Measurements from ENCODE around the gene KCNC4.

The KCNC4 gene

DNA sequence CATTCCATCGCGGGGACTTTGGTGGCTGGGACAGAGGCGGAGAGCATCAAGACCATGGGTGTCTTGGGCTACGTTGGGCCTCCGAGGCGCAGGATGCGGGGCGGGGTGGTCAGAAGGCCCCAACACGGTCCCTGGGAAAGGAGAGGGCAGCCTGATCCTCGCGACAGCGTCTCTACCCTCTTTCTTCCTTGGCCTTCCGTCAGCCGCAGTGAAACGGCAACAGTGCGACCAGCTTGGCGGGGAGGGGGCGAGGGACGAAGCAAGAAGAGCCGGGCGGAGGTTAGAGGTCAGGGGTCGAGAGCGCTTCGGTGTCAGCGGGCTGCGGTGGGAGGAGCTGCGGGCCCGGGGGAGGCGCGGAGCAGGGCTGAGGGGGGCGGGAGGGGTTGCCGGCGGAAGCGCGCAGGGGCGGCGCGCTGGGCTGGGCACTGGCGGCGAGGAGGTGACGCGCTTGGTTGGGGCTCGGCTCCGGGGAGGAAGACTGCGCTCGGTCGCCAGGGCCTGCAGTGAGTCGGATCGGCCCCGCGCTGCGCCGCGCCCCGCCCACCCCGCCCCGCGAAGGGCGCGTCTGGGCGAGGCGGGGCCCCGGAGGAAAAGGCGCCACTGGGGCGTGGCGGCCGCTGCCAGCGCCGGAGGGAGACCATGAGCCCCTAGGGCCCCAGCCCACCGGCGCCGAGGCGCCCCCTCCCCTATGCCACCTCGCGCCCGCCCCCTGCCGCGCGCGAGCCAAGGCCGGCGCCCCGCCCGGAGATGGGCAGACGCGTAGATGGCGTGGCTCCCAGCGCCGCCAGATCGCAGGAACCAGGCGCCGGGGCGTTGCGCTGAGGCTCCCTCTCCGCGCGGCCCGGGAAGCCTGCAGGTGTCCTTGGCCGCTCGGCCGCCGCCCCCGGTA lies at the start of gene KCNC4:
Gene KCNC4, plus strand, starts transcription at position 600 of the 889 bp plus-strand sequence. CDS start 1,186 bp downstream, outside the sequence.
- peak; percentile 90 for DNase-seq (ENCODE audit: low read depth)

DNA sequence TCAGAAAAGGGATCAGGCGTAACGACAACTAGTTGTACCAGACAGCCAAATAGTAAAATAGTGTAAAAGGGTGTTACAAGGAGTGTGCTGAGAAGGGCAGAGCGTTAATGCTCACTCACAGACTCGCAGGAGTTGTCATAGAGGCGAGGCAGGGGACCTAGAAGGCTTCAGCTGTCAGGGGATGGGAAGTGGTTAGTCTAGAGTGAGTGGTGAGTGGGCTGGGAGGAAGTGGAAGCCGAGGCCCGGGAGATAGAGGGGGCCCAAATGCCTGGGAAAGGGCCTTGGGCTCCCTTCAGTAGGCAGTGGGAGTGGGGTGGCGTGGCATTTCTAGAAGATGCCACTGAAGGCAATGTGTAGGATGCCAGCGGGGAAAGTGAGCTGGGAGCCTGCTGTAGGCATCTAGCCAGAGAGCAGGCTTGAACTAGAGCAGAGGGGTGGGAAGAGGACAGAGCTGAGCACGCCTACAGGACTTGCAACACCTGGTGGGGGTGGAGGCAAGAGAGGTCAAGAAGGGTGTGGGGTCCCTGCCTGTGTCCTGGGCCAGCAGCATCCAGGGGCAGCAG lies 49.5 kb upstream of the KCNC4 start:
- no peak for DNase-seq (ENCODE audit: low read depth)

DNA sequence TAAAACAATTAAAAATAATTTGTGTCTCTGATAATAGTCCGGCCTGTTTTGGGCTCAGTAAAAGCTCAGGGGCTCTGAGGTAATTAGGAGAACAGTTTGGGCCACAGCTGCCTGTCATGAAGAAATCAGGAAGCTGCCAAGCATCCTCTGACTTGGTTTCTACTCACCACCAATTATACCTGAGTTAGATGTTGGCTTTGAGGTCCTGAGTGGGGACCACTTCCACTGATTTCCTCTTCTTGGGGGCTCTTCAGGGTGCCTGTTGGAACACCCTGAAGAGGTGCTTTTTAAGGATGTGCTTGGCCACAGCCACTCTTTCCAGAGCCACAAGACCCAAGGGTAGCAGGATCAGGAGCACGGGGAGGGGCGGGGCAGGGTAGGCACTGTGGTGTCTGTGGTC lies 48.9 kb upstream of the KCNC4 start:
- DNase-seq (ENCODE audit: low read depth), result no peak

DNA sequence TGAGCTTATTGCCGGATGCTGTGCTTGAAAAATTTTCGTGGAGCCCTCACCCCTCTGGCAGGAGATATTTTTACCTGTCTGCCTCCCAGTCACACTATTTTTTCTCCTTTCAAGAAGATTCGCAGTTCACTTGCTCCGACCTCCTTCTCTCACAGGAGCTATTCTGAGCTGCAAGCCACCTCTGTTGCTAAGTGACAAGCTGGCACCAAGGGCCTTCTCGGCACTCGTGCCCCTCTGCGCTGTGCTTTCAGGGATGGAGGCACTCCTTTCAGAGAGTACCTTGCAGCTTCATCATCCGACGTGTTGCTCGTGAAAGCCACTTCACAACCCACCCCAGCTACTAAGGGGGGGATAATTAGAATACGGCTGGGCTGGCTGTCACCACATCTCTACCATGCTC lies 48.3 kb upstream of the KCNC4 start:
- no peak for DNase-seq (ENCODE audit: low read depth)

DNA sequence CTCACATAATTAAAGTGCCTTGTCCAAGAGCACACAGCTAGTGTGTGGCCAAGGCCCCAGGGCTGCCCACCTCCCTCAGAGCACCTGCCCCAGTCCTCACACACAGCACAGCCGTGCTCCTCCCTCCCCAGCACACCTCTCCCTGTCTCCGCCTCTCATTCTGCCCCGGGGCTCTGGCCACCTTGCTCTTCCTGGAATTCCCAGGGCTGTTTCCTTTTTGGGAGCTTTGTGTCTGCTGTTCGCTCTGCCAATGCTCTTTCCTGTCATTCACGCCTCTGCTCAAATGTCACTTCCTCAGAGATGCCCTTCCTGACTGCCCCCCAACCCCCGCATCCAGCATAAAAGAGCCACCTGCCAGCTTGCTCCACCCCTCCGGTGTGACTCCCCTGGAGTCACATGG lies 46.5 kb upstream of the KCNC4 start:
- no peak for DNase-seq (ENCODE audit: low read depth)

DNA sequence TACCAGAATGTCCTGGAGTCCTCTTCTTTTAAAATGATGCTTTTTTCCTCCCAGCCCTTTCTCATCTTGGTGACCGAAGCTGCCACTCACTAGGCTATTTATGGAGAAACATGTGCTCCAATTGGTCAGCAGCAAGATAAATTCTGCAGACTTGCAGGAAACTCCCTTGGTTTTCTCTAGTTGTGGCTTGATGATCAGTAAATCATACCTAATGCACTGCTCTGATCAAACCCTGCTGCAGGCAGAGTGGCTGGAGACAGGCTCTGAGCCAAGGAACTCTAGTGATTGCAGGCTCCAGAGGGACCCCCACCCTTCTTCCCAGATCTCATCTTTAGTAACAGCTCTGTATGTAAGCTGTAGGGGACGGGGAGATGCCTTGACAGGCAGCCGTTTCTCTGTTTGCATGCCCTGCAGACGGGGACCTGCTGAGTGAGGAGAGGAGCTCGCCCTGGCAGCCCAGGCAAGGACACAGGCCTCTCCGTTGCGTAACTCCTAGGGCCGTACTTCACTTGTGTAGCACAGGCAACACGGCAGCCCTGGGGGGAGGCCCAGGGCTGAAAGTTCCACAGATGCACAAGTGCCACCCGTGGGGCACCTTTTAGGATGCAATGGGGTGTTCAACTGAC lies 45.3 kb upstream of the KCNC4 start:
- DNase-seq (ENCODE audit: low read depth), result no peak

DNA sequence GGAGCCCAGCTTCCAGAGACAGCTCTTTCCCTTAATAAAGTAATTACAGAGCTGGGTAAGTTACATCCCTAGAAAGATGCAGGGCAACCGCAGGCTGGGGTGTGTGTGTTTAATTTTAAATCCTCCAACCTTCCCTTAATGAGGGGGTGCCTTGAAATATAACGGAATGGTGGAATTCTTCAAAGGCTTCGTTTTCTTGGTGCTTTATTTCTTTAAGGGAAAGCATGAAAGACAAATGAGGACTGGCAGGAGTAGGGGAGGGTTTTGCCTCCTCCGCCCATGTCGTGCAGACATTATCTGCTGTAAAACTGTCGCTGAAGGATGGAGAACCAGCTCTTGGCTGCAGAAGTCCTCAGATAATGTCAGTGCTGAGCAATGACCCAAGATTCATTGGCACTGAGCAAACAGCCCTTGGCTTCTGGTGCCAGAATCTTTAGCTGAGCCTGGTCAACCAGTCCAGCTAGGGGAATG lies 44.3 kb upstream of the KCNC4 start:
- no peak for DNase-seq (ENCODE audit: low read depth)

DNA sequence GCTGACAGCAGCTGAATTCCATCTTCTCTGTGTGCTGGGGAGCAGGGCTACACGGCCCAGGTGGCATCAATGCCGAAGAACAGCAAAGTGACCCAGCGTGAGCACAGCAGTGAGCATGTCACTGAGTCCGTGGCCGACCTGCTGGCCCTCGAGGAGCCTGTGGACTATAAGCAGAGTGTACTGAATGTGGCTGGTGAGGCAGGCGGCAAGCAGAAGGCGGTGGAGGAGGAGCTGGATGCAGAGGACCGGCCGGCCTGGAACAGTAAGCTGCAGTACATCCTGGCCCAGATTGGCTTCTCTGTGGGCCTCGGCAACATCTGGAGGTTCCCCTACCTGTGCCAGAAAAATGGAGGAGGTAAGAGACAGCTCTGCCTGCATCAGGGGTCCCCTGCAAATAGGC lies 43.3 kb upstream of the KCNC4 start:
- no peak for DNase-seq (ENCODE audit: low read depth)

DNA sequence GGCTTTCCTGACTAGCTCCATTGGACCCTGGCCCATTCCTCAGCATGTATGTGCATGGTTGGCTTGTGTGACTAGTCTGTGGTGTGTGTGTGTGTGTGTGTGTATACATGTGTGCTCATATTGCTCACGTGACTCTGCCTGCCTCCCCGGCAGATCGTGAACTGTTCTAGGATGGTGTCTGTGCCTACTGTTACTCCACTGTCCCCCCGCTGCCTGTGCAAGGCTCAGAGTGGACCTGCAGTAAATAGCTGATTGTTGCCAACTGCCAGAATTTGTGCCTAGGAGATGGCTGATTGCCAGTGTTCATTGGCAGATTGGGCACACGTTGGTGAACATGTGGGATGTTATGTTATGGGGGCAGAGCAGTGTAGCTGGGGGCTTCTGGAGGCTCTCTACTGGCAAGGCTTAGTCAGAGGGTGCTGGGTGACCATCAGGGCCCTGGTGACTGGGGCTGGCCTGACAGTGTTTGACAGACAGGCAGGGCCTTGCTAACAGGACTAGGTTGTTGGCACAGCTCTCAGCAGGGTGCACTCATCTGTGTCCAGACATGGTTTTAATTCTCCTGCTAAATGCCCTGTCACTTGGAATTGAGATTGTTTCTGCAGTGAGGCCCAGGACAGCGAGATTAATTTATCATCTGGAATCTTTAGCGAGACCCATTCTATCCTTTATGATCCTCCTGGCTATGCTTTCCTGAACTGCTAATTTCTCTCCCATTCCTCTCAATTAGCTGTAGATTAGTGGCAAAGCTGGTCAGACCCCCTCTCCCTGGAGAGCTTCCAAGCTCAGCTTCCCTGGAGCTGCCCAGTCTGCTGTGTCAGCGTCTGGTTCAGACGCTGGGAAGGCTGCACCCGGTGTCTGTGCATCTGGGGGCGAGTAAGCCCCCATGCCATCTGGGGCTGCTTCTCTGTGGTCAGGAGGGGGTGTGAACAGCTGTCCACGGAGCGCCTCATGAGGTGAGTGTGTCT lies 39.1 kb upstream of the KCNC4 start:
- DNase-seq (ENCODE audit: low read depth), result no peak

DNA sequence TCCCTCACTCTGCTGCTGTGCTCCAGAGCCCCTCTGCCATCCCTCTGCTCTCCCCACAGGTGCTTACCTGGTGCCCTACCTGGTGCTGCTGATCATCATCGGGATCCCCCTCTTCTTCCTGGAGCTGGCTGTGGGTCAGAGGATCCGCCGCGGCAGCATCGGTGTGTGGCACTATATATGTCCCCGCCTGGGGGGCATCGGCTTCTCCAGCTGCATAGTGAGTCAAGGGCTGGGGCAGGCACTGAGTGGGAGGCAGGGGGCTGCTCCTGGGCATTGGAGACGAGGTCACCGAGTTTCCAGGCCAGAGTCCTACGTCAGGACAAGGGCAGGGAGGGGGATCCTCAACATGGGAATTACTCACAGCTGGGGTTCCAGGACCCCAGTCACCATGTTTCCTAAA lies 38.1 kb upstream of the KCNC4 start:
- no peak for DNase-seq (ENCODE audit: low read depth)

DNA sequence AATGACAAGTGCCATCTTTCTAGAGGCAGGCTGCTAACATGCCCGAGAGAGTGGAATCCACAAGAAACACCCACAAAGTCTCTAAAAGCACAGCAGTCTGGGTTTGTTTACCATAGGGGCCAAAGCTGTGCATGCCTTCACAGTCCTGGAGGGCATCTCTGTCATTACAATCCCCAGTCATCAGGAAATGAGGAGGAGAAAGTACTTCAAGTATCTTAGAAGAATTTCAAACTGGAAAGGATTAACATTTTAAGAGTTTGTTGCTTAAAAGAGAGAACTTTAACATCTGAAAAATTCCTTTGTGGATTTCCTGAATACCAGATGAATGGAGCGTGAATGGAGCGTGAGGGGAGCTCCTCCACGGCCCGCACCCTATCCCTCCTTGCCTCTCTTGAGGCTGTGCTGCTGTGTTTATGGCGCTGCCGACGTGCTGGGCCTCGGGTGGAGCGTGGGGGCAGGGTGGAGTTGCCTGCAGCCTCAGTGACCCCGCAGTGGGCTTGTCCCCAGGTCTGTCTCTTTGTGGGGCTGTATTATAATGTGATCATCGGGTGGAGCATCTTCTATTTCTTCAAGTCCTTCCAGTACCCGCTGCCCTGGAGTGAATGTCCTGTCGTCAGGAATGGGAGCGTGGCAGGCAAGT lies 36.5 kb upstream of the KCNC4 start:
- no peak for DNase-seq (ENCODE audit: low read depth)

DNA sequence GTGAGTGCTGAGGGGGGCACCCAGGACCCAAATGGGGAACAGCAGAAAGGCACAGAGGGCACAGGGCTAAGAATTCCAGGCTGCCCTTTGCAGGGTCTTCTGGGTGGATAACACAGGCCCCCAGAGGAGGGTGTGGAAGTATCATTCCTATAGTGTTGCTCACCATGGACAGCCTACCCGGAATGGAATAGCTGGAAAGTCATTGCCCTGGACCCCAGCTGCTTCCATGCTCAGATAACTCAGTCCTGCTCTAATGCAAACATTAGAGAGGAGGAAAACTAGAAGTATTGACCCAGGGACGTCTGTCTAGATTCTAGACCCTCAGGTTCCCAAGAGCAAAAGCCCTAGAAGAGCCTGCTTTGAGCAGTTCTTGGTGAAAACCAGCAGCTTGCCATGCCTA lies 35.2 kb upstream of the KCNC4 start:
- no peak for DNase-seq (ENCODE audit: low read depth)

DNA sequence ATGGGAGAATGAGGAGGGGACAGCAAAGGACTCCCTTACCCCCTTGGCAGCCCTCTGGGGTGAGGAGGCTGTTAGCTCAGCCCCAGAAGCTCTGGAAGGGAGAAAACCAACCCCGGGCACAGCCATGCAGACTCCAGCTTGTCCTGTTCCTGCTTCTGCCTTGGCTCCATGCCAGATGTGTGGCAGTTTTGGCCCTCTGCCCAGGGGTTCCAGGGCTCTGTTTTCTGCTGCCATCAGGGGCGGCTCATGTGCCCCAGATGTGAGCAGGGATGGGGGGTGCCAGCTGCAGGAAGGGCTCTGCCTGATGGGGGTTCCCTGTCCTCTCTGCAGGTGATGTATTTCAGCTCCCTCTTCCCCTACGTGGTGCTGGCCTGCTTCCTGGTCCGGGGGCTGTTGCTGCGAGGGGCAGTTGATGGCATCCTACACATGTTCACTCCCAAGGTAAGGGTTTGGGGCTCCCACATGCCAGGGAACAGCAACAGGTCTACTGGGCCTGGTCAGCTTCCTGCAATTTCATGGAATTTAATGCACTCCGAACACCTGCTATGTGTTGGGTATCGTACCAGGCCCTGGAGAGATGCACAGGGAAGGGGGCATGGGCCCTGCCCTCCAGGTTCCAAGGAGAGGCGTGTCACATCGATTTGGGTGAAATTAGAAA lies 33.7 kb upstream of the KCNC4 start:
- DNase-seq (ENCODE audit: low read depth), result no peak

DNA sequence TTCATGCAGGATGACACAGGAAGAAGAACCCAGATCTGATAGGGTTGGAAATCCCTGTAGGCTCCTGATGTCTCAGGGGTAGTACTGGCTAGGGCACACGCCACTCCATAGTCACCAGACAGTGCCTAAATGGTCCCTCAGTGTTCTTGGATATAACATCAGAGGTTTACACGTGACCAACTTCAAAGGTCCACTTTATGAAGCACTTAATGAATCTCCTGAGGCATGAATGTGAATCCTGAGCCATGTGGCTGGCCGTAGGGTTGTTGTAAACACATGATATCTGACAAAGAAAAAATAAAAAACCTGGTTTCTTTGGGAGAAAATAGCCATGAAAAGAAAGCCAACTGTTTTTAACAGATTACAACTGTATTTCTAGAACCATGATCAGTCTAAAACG lies 32.3 kb upstream of the KCNC4 start:
- no peak for DNase-seq (ENCODE audit: low read depth)

DNA sequence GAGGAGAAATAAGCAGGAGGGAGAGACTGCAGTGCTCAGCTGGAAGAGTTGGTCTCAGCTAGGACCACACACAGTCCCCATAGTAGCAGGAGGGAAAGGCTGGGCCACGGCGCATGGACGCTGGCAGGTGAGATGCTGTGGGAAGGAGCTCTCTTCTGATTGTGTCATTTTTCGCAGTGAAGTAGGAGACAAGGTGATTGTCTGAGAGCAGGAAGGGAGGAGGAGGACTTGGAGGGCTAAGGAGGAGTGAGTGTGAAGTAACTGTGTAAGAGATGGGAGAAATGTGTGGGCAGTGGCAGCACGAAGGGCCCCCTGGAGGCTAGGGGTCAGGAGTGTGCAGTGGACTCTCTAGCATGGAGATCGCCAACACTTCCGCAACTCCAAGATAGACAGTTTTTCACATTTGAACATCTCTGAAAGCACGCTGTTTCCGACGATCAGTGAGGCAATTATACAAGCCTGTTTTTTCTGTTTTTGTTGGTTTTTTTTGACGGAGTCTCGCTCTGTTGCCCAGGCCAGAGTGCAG lies 26.4 kb upstream of the KCNC4 start:
- DNase-seq (ENCODE audit: low read depth), result no peak

DNA sequence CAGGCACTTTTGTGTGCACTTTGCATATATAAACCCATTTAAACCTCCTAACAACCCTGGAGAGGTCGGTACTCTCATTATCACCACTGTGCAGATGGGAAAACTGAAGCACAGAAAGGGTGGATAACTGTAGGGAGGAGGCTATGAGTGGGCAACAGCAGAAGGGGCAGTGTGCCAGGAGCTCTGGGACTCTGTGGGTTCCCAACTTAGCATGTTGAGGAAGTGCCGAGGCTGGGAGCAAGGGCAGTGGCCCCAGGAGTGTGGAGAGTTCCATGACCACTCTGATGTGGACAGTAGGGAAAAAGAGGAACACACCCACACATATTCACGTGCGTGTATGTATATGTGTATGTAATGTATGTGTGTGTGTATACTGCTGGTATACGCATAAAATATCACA lies 25.7 kb upstream of the KCNC4 start:
- no peak for DNase-seq (ENCODE audit: low read depth)

DNA sequence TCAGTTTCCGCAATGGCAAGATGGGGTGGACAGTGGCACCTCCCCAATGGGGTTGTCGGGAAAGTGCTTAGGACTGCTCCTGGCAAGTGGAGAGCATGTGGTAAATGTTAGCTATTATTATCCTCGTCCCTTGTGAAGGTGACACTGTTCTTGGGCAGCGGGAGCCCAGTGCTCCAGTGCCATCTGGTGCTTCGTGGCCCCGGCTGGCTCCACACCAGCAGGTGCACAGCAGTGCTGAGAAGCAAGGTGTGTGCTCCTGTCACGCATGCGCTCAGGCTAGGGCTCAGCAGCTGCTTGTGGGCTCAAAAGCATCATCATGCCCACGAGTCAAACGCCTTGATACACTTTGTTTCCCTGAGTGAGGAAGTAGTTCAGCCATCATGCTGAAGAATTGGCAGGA lies 24.9 kb upstream of the KCNC4 start:
- DNase-seq (ENCODE audit: low read depth), result no peak

DNA sequence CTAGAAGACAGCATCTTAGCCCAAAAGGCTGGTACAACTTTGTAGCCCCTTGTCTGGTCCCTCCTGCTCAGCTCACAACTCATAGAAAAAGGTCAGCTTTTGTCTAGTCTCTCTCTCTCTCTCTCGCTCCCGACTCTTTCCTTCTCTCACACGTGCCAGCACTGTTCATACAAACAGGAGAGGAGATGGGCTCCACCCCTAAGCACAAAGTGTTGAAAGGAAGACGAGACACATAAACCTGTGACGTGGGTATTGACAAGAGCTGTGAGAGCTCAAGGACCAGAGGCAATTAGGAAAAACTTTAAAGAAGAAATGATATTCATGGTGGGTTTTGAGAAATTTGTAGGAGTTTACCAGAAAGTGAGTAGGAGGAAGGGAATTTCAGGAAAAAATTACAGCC lies 23.6 kb upstream of the KCNC4 start:
- DNase-seq (ENCODE audit: low read depth), result no peak

DNA sequence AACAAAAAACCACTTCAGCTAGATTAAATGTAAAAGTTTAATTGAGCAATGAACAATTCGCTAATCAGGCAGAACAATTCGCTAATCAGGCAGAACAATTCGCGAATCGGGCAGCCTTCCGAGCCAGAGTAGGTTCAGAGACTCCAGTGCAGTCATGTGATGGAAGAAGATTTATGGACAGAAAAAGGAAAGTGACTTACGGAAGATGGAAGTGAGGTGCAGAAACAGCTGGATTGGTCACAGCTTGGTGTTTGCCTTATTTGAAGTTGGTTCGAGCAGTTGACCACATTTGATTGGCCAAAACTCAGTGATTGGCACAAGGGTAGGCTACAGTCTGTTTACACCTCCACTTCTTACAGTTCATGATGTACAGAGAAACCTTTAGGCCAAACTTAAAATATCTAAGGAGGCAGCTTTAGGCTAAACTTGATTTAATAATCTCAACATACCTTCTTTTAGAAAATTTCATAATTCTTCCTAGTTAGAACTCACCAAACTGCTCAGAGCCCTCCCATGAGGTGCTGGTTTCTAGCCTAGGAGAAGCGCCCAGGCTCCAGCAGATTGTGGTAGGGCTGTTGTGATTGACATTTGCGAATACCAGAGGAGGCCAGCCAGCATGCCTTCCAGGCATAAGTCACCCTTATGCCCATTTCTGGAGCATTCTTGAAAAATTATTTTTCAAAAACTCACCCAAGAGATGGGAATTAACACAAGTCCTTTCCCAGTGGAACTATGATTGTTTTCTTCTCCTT lies 22.8 kb upstream of the KCNC4 start:
- DNase-seq (ENCODE audit: low read depth), result no peak

DNA sequence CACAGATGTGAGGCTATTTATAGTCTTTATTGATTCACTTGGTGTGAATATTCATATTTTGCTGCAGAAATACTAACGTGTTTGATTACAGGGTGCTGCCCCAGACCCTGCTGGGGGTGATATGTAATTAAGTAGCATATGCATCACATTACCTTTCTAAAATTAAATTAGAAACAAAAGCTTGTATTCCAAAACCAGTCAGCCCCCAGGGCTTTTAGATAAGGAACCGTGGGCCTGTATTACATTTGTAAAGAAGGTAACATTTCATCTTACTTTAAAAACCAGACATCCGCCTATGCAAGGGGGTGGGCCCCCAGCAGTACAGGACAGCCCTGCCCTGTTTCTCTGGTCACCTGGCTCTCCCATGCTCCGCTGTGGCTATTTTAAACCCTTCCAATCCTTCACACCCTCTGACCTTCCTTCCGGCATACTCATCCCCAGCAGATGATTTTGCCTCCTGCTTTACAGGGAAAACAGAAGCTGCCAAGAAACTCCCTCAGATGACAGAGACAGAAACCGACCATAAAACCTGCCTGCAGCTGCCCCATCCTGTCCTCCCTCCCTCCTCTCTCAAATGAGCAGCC lies 22.0 kb upstream of the KCNC4 start:
- no peak for DNase-seq (ENCODE audit: low read depth)
